GM08714 (cell line): ENCODE data around the gene RTTN.

Experiments used
- H3K4me3 ChIP-seq: fragments of 200-500 bp; sonication (Bioruptor generic); 2 replicates; pipeline ENCODE4 v1.5.1; 2014; ENCODE audit warnings: mild to moderate bottlenecking, low read length, inconsistent platforms
- ZNF274 ChIP-seq: IDR thresholded peaks from 2 replicates; pipeline ENCODE4 v1.6.1; 2012; ENCODE audit warnings: mild to moderate bottlenecking, low read depth, low read length

The RTTN gene

DNA sequence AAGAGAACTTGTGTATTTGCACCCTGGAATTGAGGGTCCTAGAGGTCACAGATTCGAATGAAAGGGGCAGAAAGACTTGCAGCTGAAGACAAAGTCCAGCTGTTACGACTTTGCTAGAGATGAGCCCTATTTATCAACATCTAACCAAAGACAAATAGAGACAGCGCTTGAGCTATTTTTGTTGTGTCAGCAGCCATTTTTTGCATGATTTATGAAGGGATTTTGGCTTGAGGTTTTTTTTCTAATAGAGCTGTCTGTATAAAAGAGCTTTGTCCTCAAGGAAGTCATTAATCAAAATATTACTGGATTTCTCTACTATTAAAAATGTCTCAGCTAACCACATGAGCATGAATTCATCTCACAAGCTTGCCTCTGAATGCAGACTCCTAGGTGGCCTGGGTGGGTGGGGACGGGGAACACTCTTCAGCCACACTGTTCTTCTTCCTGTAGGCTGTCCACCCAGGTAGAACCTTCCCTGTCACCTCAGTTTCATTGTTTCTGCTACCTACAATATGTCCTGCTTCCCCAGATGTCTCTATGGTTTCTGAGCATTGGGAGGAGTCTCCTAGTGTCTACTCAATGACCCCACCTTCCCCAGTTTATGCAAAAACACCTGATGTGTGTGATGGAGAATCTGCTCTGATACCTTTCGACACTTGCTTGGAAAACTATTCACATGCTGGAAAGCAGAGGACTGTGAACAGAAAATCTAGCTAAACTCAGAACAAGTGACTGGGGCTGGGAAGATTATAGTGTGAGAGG is 250.6 kb downstream of the RTTN start:
- no peak for TF ChIP-seq ZNF274
- no peak overlapping the region for H3K4me3 ChIP-seq

DNA sequence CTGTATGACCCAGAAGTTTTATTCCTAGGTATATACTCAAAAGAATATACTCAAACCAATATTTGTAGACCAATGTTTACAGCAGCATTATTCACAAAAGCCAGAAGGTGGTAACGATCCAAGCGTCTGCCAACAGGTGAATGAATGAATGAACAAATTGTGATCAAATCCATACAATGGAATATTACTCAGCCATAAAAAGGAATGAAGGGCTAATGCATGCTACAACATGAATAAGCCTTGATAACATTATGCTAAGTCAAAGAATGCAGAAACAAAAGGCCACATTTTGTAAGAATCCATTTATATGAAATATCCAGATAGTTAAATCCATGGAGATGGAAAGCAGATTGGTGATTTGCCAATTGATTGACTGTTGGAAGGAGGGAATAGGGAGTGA is 252.3 kb downstream of the RTTN start:
- no peak overlapping the region for H3K4me3 ChIP-seq
- no peak for TF ChIP-seq ZNF274
